Activated CD8-positive, alpha-beta T cell treated with anti-CD3 and anti-CD28 coated beads, Interleukin-2, amount 10 ng/mL, durations not matched to agents 7 days and 5 days (primary cell): Measurements from ENCODE around the gene CLEC16A. TPM values are rescaled to one million over a fixed set of nuclear protein-coding genes. Genes with fewer than 3 reads are reported as not detected.

Experiments
- ATAC-seq: fragments of 150-1000 bp; cut with Tn5 transposase; one replicate; pipeline ENCODE4 v1.10.0; 2021; ENCODE audit warnings: moderate library complexity
- CTCF ChIA-PET: fragments of 350-600 bp; sonication (Branson Sonifier 250); formaldehyde crosslinking; loops from one replicate; lab custom pipeline; 2021; ENCODE audit warnings: antibody characterized with exemption; lab: Charles Lee
- POLR2A ChIA-PET: fragments of 350-600 bp; sonication (Branson Sonifier 250); formaldehyde crosslinking; loops from one replicate; lab custom pipeline; 2021; ENCODE audit warnings: antibody characterized with exemption; lab: Charles Lee
- DNase-seq: peaks from one replicate; pipeline ENCODE4 v3.0.0-alpha.2; 2020
- H3K27ac Mint-ChIP-seq: one replicate; pipeline ENCODE4 v1.8.0; 2021; ENCODE audit warnings: mild to moderate bottlenecking, mixed read lengths
- H3K27me3 Mint-ChIP-seq: one replicate; pipeline ENCODE4 v1.8.0; 2021; ENCODE audit warnings: low read depth, mixed read lengths
- H3K36me3 Mint-ChIP-seq: one replicate; pipeline ENCODE4 v1.8.0; 2021; ENCODE audit warnings: low read depth, mixed read lengths
- H3K4me1 Mint-ChIP-seq: one replicate; pipeline ENCODE4 v1.8.0; 2021; ENCODE audit warnings: low read depth, mixed read lengths
- H3K4me3 Mint-ChIP-seq: one replicate; pipeline ENCODE4 v1.8.0; 2021; ENCODE audit warnings: mild to moderate bottlenecking, mixed read lengths
- H3K9me3 Mint-ChIP-seq: one replicate; pipeline ENCODE4 v1.8.0; 2022; ENCODE audit warnings: mixed read lengths; ENCODE audit not compliant: insufficient read depth
- total RNA-seq, 2 experiments: library from RNA; stranded (reverse); gene quantifications; one replicate each; pipeline ENCODE4 v1.2.3, GENCODE V29; 2021

The CLEC16A gene
- total RNA-seq, 2 experiments from 2014 or later = 32.8 to 38.5 TPM

DNA sequence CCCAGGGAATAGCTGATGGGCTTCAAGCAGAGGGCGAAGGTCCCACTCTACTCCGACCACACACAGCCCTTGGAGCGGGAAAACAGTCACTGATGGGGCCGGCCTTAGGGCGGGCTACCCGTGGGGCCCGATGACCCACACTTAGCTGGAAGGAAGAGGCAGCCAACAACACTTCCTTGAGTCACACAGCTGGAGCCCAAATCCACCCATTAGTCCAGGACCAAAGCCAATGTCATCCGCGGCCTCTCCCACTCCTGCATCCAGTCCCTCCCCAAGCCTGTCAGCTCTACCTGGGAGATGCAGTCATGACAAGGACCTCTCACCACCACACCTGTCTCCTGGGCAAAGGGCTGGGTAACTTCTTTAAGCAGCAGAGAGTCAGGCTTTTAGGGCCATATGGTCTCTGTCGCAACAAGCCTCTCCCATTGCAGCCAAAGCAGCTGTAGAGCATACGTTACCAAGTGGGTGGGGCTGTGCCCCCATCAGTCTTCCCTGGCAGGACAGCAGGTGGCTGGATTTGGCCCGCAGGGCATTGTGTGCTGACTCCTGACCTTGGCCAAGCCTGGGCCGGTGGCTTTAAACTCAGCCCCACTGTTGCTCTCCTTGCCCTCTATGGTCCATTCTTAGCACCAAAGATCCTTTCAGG lies 200.9 kb downstream of the CLEC16A start:
- H3K27me3 Mint-ChIP-seq = no peaks in the 10 kb centered on the region
- CTCF ChIA-PET = interaction anchor here (0.7 to 1.6 kb wide), 2 partner anchors 12 to 201 kb away, joined by 3 read pairs; partner anchors contain the start of gene CLEC16A
- DNase-seq (no peak), ATAC-seq (no peak)
- POLR2A ChIA-PET = no interaction called here
- no peaks in the 10 kb centered on the region for H3K9me3 Mint-ChIP-seq
- peaks cover 51% of the 10 kb centered on the region for H3K4me1 Mint-ChIP-seq
- no peak overlapping the region for H3K27ac Mint-ChIP-seq
- no peak overlapping the region for H3K4me3 Mint-ChIP-seq
- H3K36me3 Mint-ChIP-seq = peaks cover 26% of the 10 kb centered on the region

DNA sequence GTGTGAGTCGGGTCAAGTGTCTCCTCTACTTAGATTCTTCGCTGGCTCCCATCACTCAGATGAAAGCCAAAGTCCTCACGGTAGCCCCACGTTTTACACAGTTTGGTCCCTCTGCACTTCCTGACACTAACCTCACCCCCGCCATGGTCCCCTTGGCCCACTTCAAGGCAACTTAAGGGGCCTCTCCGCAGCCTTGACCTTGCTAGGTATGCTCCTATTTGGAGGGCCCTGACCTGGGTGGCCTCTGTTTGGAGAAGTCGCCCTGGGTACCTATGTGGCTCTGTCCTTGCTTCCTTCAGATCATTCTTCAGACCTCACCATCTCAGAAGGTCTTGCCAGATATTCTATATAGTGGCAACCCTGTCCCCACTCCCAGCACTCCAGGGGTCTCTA lies 201.5 kb downstream of the CLEC16A start:
- CTCF ChIA-PET = no interaction called here
- DNase-seq = no peak
- H3K4me3 Mint-ChIP-seq = no peak overlapping the region
- no peak for ATAC-seq
- H3K9me3 Mint-ChIP-seq = no peaks in the 10 kb centered on the region
- POLR2A ChIA-PET = no interaction called here
- peaks cover 46% of the 10 kb centered on the region for H3K4me1 Mint-ChIP-seq
- peaks cover 31% of the 10 kb centered on the region for H3K36me3 Mint-ChIP-seq
- H3K27ac Mint-ChIP-seq = no peak overlapping the region
- H3K27me3 Mint-ChIP-seq = no peaks in the 10 kb centered on the region

DNA sequence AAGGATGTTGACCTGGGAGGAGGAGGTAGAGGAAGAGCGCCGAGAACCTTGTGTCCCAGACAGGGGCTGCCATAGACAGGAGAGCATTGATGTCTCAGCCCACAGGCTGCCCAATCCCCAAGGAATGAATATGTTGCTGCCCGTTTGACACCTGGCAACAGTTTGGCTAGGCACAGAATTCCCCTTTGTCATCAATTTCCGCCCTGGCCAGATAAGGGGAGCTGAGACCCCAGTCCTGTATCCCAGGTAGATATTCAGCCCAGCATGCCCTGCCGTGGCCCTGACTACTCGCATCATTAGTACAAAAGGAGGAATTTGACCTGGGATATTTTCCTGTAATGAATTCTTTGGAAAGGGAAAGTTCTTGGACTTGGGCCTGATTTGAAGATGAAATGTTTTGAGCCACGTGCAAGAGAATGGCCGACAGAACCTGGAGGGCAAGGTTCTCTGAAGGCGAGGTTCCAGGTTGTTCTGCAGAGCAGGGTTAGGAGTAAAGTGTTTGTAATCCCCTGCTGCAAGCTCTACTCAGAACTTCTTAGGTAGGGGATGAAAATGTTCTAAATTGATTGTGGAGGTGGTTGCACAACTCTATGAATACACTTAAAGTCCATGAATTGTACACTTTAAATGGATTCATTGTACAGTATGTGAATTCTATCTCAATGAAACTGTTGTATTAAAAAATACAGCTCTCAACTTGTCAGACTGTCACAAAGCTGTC lies 202.8 kb downstream of the CLEC16A start:
- no peak for DNase-seq
- H3K36me3 Mint-ChIP-seq = peaks cover 33% of the 10 kb centered on the region
- H3K27ac Mint-ChIP-seq = peak overlapping the region; percentile 48
- H3K4me3 Mint-ChIP-seq = no peak overlapping the region
- ChIA-PET CTCF (interaction anchor here (1.5 kb wide), 1 partner anchor 13 kb away, joined by 4 read pairs; no protein-coding TSS in a partner anchor), POLR2A (no interaction called here)
- no peaks in the 10 kb centered on the region for H3K27me3 Mint-ChIP-seq
- no peaks in the 10 kb centered on the region for H3K9me3 Mint-ChIP-seq
- no peak for ATAC-seq
- H3K4me1 Mint-ChIP-seq = peaks cover 39% of the 10 kb centered on the region

DNA sequence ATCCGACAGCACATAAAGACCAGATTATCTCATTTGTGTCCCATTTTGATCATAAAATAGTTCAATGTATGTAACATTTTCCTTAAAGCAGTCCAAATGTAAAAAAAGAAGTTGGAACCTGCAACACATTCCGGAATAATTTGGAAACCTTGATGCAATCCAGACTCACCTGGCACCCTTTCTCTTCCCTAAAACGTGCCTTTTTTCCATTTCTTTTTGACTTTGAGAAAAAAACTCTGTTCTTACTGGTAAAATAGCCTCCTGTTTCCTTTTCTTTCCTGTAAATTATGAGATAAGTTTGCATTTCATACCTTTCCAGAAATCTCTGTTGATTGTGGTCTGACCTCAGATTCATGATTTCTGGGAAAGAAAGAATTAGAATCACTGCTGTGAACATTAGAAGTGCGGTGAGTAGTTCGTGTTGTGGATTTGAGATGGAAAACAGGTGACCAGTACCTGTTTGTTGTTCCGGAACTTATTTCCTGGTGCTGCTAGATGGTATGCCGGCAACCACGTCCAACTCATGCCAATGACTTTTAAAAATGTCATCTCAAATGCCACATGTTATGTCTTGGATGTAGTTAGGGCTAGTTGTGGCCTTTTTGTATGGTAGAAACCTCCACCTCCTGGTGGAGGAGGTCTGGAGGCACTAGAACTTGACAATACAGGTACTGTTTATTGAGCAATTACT lies 203.5 kb downstream of the CLEC16A start:
- H3K36me3 Mint-ChIP-seq = peaks cover 36% of the 10 kb centered on the region
- ATAC-seq (no peak), DNase-seq (no peak)
- CTCF ChIA-PET = interaction anchor here (1.5 kb wide), 1 partner anchor 12 kb away, joined by 4 read pairs; no protein-coding TSS in a partner anchor
- no peaks in the 10 kb centered on the region for H3K27me3 Mint-ChIP-seq
- H3K27ac Mint-ChIP-seq = no peak overlapping the region
- H3K4me3 Mint-ChIP-seq = no peak overlapping the region
- H3K9me3 Mint-ChIP-seq = no peaks in the 10 kb centered on the region
- H3K4me1 Mint-ChIP-seq = peaks cover 40% of the 10 kb centered on the region
- POLR2A ChIA-PET = no interaction called here

DNA sequence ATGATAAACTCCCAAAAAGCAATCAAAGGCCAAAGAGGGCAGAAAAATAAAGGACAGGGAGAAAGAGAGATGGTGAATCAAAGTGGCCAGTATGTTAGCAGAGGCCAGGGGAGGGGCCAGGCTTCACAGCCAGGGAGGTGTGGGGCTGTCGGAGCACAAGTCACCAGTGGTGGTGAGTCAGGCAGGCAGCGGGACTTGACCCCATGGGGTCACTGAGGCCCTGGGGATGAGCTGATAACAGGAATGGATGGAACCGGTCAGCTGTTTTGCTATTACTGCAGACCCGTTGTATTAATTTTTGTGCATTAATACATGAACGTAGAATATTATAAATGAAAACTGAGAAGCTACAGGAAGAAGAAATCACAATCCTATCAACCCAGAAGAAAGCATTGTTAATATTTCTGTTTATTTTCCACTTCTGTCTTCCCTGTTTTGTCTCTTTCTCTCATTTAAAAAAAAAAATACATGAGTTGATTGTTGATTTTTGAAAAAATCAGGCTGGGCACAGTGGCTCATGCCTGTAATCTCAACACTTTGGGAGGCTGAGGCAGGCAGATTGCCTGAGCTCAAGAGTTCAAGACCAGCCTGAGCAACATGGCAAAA lies 204.8 kb downstream of the CLEC16A start:
- peaks cover 39% of the 10 kb centered on the region for H3K4me1 Mint-ChIP-seq
- CTCF ChIA-PET = interaction anchor here (0.7 kb wide), 1 partner anchor 114 kb away, joined by 3 read pairs; no protein-coding TSS in a partner anchor
- DNase-seq (no peak), ATAC-seq (no peak)
- no peak overlapping the region for H3K4me3 Mint-ChIP-seq
- peaks cover 38% of the 10 kb centered on the region for H3K36me3 Mint-ChIP-seq
- H3K27ac Mint-ChIP-seq = no peak overlapping the region
- H3K9me3 Mint-ChIP-seq = no peaks in the 10 kb centered on the region
- H3K27me3 Mint-ChIP-seq = no peaks in the 10 kb centered on the region
- POLR2A ChIA-PET = interaction anchor here (0.9 kb wide), 1 partner anchor 105 kb away, joined by 4 read pairs; no protein-coding TSS in a partner anchor

DNA sequence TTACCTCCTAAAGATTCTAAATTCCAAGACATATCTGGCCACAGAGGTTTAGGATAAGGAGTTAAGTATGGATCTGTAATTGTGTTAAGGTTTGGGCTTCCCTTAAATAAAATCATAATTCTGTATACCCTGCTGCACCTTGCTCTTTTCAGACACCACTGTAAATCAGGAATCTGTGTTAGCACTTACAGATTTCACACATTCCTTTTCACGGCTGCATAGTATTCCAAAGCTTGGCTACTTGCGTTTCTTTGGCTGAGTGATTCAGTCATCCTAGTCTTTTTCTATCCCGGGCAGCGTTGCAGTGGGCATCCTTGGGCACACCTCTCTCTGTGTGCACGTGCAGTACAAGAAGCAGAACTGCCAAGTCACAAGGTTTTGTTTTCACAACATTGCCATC lies 205.8 kb downstream of the CLEC16A start:
- H3K4me1 Mint-ChIP-seq = peaks cover 47% of the 10 kb centered on the region
- H3K27ac Mint-ChIP-seq = no peak overlapping the region
- ChIA-PET CTCF (no interaction called here), POLR2A (no interaction called here)
- H3K4me3 Mint-ChIP-seq = no peak overlapping the region
- no peak for ATAC-seq
- H3K36me3 Mint-ChIP-seq = peaks cover 42% of the 10 kb centered on the region
- no peaks in the 10 kb centered on the region for H3K27me3 Mint-ChIP-seq
- no peak for DNase-seq
- no peaks in the 10 kb centered on the region for H3K9me3 Mint-ChIP-seq

DNA sequence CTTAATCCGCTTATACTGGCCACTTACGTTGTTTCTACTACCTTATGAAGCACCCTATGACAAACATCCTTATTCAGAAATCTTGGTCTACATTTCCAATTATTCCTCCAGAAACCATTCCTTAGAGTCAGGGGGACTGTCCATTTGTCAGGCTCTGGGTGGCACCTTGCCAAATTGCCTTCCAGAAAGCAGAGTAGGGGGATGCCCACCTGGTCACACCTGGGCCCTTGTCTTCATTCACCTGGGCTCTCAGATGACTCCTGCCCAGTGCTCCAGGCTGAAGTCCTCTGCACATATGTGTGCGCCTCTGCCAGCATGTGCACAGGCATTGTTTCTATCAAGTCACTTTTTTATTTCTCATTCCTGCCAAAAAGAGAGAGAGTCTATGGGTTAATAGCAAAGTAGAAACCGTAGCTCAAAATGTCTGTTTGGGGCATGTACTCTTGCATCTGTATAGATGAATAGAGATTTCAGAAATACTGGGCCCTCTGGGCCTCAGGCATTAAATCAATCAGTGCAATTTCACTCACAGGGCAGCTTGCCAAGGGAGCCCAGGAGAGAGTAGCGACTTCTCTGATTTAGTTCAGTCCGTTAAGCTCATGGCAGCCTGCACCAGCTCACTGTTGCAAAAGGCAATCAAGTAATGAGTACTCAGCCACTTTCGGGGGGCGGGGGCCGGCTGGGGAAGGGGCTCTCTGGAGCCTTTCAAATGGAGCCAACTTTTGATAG lies 207.0 kb downstream of the CLEC16A start:
- H3K27me3 Mint-ChIP-seq = no peaks in the 10 kb centered on the region
- CTCF ChIA-PET = interaction anchor here (0.8 to 1.7 kb wide), 4 partner anchors 13 to 187 kb away, joined by 3 to 5 read pairs (median 4); no protein-coding TSS in a partner anchor
- H3K4me1 Mint-ChIP-seq = peaks cover 55% of the 10 kb centered on the region
- H3K4me3 Mint-ChIP-seq = no peak overlapping the region
- H3K27ac Mint-ChIP-seq = no peak overlapping the region
- no peaks in the 10 kb centered on the region for H3K9me3 Mint-ChIP-seq
- POLR2A ChIA-PET = interaction anchor here (0.6 to 1.1 kb wide), 3 partner anchors 12 to 98 kb away, joined by 3 to 4 read pairs (median 3); no protein-coding TSS in a partner anchor
- ATAC-seq (no peak), DNase-seq (no peak)
- H3K36me3 Mint-ChIP-seq = peaks cover 46% of the 10 kb centered on the region

DNA sequence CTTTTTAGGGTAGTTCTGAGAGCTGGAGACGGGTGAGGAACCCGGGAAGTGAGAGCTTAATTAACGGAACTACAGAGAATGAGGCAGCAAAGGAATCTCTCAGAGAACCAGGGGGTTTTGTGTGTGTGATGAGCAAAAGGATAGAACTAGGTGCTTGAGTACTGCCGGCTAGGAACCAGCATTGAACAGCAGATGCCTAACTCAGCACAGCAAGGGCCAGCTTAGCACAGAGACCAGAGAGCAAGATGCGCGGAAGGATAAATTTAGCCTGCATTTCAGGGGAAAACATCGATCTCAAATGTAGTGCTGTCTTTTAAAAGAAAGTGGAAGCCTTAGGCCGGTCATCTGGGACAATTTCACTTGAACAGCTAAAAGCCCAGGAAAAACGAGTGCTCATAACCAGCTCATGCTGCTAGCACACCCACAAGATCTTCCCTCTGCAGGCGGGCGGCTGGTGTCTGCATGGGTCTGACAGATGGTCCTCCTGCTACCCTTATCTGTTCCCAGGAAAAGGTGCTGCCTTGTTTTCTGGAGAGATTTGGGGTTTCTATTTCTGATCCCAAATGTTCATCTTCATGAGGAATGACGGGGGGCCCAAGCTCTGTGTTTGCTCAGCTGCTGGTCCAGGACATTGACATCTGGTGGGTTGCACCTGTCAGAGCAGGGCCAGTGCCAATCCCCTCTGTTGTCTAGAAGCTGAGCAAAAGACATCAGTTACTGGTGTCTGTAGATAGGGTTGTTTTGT lies 207.7 kb downstream of the CLEC16A start:
- Mint-ChIP-seq H3K27ac (peak overlapping the region; percentile 29), H3K27me3 (no peaks in the 10 kb centered on the region), H3K36me3 (peaks cover 51% of the 10 kb centered on the region), H3K4me1 (peaks cover 61% of the 10 kb centered on the region), H3K4me3 (no peak overlapping the region), H3K9me3 (no peaks in the 10 kb centered on the region)
- DNase-seq (no peak), ATAC-seq (no peak)
- CTCF ChIA-PET = interaction anchor here (0.8 to 1.7 kb wide), 5 partner anchors 10 to 187 kb away, joined by 3 to 5 read pairs (median 4); no protein-coding TSS in a partner anchor
- POLR2A ChIA-PET = interaction anchor here (0.6 to 1.2 kb wide), 4 partner anchors 12 to 100 kb away, joined by 3 to 4 read pairs (median 3); no protein-coding TSS in a partner anchor

DNA sequence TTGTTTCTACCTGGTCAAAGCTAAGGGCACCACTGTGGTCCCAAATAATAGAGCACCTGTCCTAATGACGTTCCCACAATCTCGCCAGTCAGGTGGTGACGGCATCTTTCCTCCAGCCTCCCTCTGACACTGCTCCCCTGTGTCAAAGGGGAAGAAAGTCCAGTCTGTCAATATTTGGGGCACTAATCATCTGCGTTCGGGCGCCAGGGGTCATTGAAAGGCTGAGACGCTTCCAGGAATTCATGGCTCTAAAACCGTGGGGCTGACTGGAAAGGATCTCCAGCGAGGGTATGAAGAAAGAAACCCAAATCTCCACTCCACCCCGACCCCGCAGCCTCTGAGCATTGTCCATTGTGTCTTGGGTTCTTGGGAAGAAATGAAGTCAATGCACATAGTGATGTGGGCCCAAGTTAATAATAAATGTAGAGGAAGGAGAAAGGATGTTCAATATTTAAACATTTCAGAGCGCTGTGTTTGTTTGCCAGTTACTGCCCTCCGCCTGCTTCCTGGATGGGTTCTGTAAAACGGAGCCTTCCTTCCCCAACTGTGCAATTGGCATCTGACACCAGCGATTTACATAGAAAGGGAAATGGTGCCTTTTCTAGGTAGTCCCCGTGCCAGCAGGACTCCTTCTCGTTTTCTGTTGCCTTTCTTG lies 208.4 kb downstream of the CLEC16A start:
- ChIA-PET CTCF (interaction anchor here (1.2 to 1.7 kb wide), 6 partner anchors 11 to 188 kb away, joined by 3 to 5 read pairs (median 4); no protein-coding TSS in a partner anchor), POLR2A (interaction anchor here (1.2 kb wide), 1 partner anchor 101 kb away, joined by 3 read pairs; no protein-coding TSS in a partner anchor)
- Mint-ChIP-seq H3K4me1 (peaks cover 66% of the 10 kb centered on the region), H3K36me3 (peaks cover 53% of the 10 kb centered on the region), H3K9me3 (no peaks in the 10 kb centered on the region), H3K27ac (peak overlapping the region; percentile 40), H3K27me3 (no peaks in the 10 kb centered on the region), H3K4me3 (no peak overlapping the region)
- DNase-seq (no peak), ATAC-seq (peak; percentile 15)

DNA sequence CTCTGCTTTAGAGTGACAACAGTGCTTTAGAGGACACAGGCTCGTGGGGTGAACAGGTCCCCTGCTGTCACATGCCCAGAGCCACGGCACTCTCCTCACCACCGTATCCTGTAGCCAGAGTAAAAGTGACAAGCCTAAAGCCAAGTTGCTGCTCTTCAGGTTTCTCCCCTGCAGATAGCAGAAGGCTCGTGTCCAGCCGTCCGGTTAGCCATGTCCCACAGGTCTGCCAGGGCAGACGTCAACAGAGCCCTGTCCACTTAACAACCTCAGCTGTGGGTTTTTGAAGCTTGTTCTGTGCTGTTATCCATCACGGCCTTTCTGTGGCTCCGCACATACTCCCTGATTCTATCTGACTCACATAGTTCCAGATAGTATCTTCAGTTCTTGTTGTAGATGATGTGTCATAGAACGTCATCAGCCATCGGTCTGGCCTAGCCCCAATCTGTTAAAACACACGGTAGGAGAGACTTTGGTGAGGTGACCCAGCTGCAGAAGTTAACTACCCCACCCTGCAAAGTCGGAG lies 211.0 kb downstream of the CLEC16A start:
- Mint-ChIP-seq H3K27ac (no peak overlapping the region), H3K9me3 (peaks cover 2% of the 10 kb centered on the region), H3K4me1 (peaks cover 75% of the 10 kb centered on the region), H3K36me3 (peaks cover 55% of the 10 kb centered on the region), H3K4me3 (no peak overlapping the region), H3K27me3 (no peaks in the 10 kb centered on the region)
- ATAC-seq (no peak), DNase-seq (no peak)
- POLR2A ChIA-PET = no interaction called here
- CTCF ChIA-PET = interaction anchor here (1.2 kb wide), 1 partner anchor 16 kb away, joined by 3 read pairs; no protein-coding TSS in a partner anchor
